Measurements from ENCODE around the gene GIMAP5.

DNA sequence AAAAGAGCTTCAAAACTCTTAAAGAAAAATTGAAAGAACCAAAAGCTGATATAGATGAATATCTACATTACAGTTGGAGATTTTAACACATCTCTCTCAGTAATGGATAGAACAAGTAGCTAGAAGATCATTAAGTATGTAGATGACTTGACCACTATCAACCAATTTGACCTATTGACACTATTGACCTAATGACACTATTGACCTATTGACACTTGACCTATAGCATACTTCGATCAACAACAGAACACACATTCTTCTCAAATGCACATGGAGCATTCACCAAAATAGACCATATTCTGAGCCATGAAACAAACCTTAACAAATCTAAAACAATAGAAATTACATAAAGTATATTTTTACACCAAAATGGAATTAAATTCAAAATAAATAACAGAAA, 22.3 kb downstream of the GIMAP5 start:
- TF ChIP-seq, protein P1, sequence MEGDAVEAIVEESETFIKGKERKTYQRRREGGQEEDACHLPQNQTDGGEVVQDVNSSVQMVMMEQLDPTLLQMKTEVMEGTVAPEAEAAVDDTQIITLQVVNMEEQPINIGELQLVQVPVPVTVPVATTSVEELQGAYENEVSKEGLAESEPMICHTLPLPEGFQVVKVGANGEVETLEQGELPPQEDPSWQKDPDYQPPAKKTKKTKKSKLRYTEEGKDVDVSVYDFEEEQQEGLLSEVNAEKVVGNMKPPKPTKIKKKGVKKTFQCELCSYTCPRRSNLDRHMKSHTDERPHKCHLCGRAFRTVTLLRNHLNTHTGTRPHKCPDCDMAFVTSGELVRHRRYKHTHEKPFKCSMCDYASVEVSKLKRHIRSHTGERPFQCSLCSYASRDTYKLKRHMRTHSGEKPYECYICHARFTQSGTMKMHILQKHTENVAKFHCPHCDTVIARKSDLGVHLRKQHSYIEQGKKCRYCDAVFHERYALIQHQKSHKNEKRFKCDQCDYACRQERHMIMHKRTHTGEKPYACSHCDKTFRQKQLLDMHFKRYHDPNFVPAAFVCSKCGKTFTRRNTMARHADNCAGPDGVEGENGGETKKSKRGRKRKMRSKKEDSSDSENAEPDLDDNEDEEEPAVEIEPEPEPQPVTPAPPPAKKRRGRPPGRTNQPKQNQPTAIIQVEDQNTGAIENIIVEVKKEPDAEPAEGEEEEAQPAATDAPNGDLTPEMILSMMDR (IDR thresholded peaks at IDR 0.05): no peak
- no peak for TF ChIP-seq POLR2A (IDR thresholded peaks at IDR 0.05)
- no peak for TF ChIP-seq EP300 (IDR thresholded peaks at IDR 0.05)

Data from gastroesophageal sphincter (tissue), 3 donors.